CD4-positive, alpha-beta T cell (primary cell): Measurements from ENCODE around the gene IL17C. TPM values are rescaled to one million over a fixed set of nuclear protein-coding genes. Genes with fewer than 3 reads are reported as not detected.

ENCODE experiments used
- ATAC-seq: fragments of 200-7000 bp; cut with Tn5 transposase; one replicate; pipeline ENCODE4 v1.10.0; 2022; ENCODE audit warnings: mild to moderate bottlenecking; ENCODE audit not compliant: poor library complexity
- CTCF ChIA-PET: fragments of 350-600 bp; sonication (Branson Sonifier 250); formaldehyde crosslinking; loops from one replicate; lab custom pipeline; 2021; ENCODE audit warnings: antibody characterized with exemption, inconsistent platforms; lab: Charles Lee
- POLR2A ChIA-PET: fragments of 350-600 bp; sonication (Branson Sonifier 250); formaldehyde crosslinking; loops from one replicate; lab custom pipeline; 2021; ENCODE audit warnings: antibody characterized with exemption, inconsistent platforms; lab: Charles Lee
- DNase-seq, 14 experiments: peaks; one replicate each; pipeline ENCODE4 v3.0.0-alpha.2; 2013 to 2020; ENCODE audit warnings: mixed read lengths in 2 of 14
- H3K27ac ChIP-seq, 2 donors: one replicate each; pipeline versions ENCODE4 v1.5.1 to v1.7.0; 2013; ENCODE audit warnings: low read length in 2 of 2, low read depth in 1 of 2, mild to moderate bottlenecking in 1 of 2
- H3K27me3 ChIP-seq, 2 experiments: 1 replicate in 1 of 2; 2 replicates in 1 of 2; pipeline versions ENCODE4 v1.6.1 to v1.7.0; 2013; ENCODE audit warnings: low read length in 2 of 2, control low read depth in 1 of 2, mild to moderate bottlenecking in 1 of 2, moderate library complexity in 1 of 2; ENCODE audit not compliant: insufficient read depth in 2 of 2, control insufficient read depth in 1 of 2
- H3K36me3 ChIP-seq: one replicate; pipeline ENCODE4 v1.6.1; 2013; ENCODE audit warnings: low read length, control low read depth; ENCODE audit not compliant: insufficient read depth
- H3K4me1 ChIP-seq: one replicate; pipeline ENCODE4 v1.6.1; 2013; ENCODE audit warnings: low read length, control low read depth; ENCODE audit not compliant: insufficient read depth
- H3K4me3 ChIP-seq: one replicate; pipeline ENCODE4 v1.5.1; 2013; ENCODE audit warnings: mild to moderate bottlenecking, low read length, moderate library complexity
- H3K9me3 ChIP-seq, 2 experiments: 1 replicate in 1 of 2; 2 replicates in 1 of 2; pipeline versions ENCODE4 v1.6.1 to v1.7.0; 2013; ENCODE audit warnings: low read length in 2 of 2, mild to moderate bottlenecking in 2 of 2, control low read depth in 1 of 2, moderate library complexity in 1 of 2; ENCODE audit not compliant: control insufficient read depth in 1 of 2, insufficient read depth in 1 of 2
- H3K27ac Mint-ChIP-seq: one replicate; pipeline ENCODE4 v1.8.0; 2020; ENCODE audit warnings: mixed read lengths
- H3K27me3 Mint-ChIP-seq: one replicate; pipeline ENCODE4 v1.8.0; 2021; ENCODE audit warnings: mixed read lengths
- H3K36me3 Mint-ChIP-seq: one replicate; pipeline ENCODE4 v1.8.0; 2021; ENCODE audit warnings: low read depth, mixed read lengths
- H3K4me1 Mint-ChIP-seq: one replicate; pipeline ENCODE4 v1.8.0; 2021; ENCODE audit warnings: low read depth, mixed read lengths
- H3K4me3 Mint-ChIP-seq: one replicate; pipeline ENCODE4 v1.8.0; 2020; ENCODE audit warnings: mild to moderate bottlenecking, mixed read lengths
- H3K9me3 Mint-ChIP-seq: one replicate; pipeline ENCODE4 v1.8.0; 2020; ENCODE audit warnings: mixed read lengths
- intact Hi-C, 2 experiments: fragments of 100-400 bp; cut with DNase I in 1 of 2; cut with micrococcal nuclease in 1 of 2; formaldehyde crosslinking; loops; one replicate each; pipeline versions ENCODE4 v1.15.1 to v1.9.0; 2023 to 2025; cut with DNase I, micrococcal nuclease
- total RNA-seq, 174 experiments: library from RNA in 2 of 174; stranded (reverse) in 2 of 174; gene quantifications; one replicate each; pipeline ENCODE4 v1.2.3 and lab custom pipeline; 2021 to 2026
- TF ChIP-seq, protein P1 (sequence below): fragments of 200-600 bp; IDR thresholded peaks from one replicate; pipeline ENCODE4 v1.8.0; 2022; ENCODE audit warnings: antibody characterized with exemption, mild to moderate bottlenecking

IL17C gene
- total RNA-seq, 2 experiments from 2014 or later = 0.77 TPM; not detected in 1

- POLR2A ChIA-PET = interaction anchor here (1.4 kb wide), 1 partner anchor 29 kb away, joined by 4 read pairs; the partner anchor contains the start of gene ZC3H18
- Histone ChIP-seq H3K9me3 (no peaks in the 10 kb centered on the region), H3K36me3 (peaks cover 53% of the 10 kb centered on the region), H3K4me3 (no peak overlapping the region), H3K27me3 (no peaks in the 10 kb centered on the region), H3K27ac (no peak overlapping the region), H3K4me1 (no peaks in the 10 kb centered on the region)
- Mint-ChIP-seq H3K27me3 (no peaks in the 10 kb centered on the region), H3K27ac (no peak overlapping the region), H3K4me1 (peaks cover 3% of the 10 kb centered on the region), H3K36me3 (peaks cover 65% of the 10 kb centered on the region), H3K9me3 (no peaks in the 10 kb centered on the region), H3K4me3 (no peak overlapping the region)
- DNase-seq (no peak), ATAC-seq (no peak)
- TF ChIP-seq, protein P1, sequence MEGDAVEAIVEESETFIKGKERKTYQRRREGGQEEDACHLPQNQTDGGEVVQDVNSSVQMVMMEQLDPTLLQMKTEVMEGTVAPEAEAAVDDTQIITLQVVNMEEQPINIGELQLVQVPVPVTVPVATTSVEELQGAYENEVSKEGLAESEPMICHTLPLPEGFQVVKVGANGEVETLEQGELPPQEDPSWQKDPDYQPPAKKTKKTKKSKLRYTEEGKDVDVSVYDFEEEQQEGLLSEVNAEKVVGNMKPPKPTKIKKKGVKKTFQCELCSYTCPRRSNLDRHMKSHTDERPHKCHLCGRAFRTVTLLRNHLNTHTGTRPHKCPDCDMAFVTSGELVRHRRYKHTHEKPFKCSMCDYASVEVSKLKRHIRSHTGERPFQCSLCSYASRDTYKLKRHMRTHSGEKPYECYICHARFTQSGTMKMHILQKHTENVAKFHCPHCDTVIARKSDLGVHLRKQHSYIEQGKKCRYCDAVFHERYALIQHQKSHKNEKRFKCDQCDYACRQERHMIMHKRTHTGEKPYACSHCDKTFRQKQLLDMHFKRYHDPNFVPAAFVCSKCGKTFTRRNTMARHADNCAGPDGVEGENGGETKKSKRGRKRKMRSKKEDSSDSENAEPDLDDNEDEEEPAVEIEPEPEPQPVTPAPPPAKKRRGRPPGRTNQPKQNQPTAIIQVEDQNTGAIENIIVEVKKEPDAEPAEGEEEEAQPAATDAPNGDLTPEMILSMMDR = no peak
- intact Hi-C loops = no loop called here
- CTCF ChIA-PET = no interaction called here
Measured at GRCh38 chr16:88599825-88600538, 38.4 kb upstream of the IL17C start.

DNA sequence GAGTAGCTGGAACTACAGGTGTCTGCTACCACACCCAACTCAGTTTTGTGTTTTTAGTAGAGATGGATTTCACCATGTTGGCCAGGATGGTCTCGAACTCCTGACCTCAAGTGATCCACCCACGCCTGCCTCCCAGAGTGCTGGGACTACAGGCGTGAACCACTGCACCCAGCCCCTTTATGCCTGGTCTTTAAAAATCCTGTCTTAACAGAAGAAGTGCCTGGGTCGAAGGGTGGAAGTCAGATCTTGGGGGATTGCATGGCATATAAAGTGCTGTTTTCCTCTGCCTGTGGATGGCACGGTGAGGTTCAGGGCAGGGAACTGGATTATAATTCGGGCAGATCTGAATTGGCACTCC lies 37.9 kb upstream of the IL17C start:
- H3K9me3 ChIP-seq = no peaks in the 10 kb centered on the region
- H3K4me3 ChIP-seq = no peak overlapping the region
- intact Hi-C loops = no loop called here
- H3K4me3 Mint-ChIP-seq = no peak overlapping the region
- H3K27ac Mint-ChIP-seq = no peak overlapping the region
- TF ChIP-seq, protein P1 = no peak
- no peak for DNase-seq
- no peak for ATAC-seq
- H3K4me1 Mint-ChIP-seq = peaks cover 3% of the 10 kb centered on the region
- ChIA-PET CTCF (no interaction called here), POLR2A (no interaction called here)
- no peak overlapping the region for H3K27ac ChIP-seq
- no peaks in the 10 kb centered on the region for H3K4me1 ChIP-seq
- peaks cover 61% of the 10 kb centered on the region for H3K36me3 Mint-ChIP-seq
- H3K9me3 Mint-ChIP-seq = no peaks in the 10 kb centered on the region
- H3K36me3 ChIP-seq = peaks cover 53% of the 10 kb centered on the region
- no peaks in the 10 kb centered on the region for H3K27me3 ChIP-seq
- H3K27me3 Mint-ChIP-seq = no peaks in the 10 kb centered on the region

- Histone ChIP-seq H3K9me3 (no peaks in the 10 kb centered on the region), H3K36me3 (peaks cover 62% of the 10 kb centered on the region), H3K4me3 (no peak overlapping the region), H3K4me1 (no peaks in the 10 kb centered on the region), H3K27ac (no peak overlapping the region), H3K27me3 (no peaks in the 10 kb centered on the region)
- Mint-ChIP-seq H3K9me3 (no peaks in the 10 kb centered on the region), H3K27me3 (no peaks in the 10 kb centered on the region), H3K4me3 (no peak overlapping the region), H3K36me3 (peaks cover 63% of the 10 kb centered on the region), H3K27ac (no peak overlapping the region), H3K4me1 (no peaks in the 10 kb centered on the region)
- ATAC-seq = no peak
- ChIA-PET CTCF (no interaction called here), POLR2A (interaction anchor here (1.1 kb wide), 1 partner anchor 18 kb away, joined by 4 read pairs; no protein-coding TSS in a partner anchor)
- intact Hi-C loops = no loop called here
- TF ChIP-seq, protein P1 = no peak
- DNase-seq = no peak
Measured at GRCh38 chr16:88601313-88602036, 36.9 kb upstream of the IL17C start.
